Left renal pelvis (tissue), 4 donors: ENCODE measurements around the gene FILIP1L. TPM values are rescaled to one million over a fixed set of nuclear protein-coding genes. Genes with fewer than 3 reads are reported as not detected.
"Not testable (repeated sequence)": the region's sequence is repeated elsewhere in the genome, so short reads cannot be mapped to it uniquely, and the experiment has no call there.

ENCODE experiments used
- DNase-seq, 4 donors: peaks; one replicate each; pipeline ENCODE4 v3.0.0-alpha.2; 2013; ENCODE audit warnings: low read depth in 4 of 4, low spot score in 3 of 4
- polyA plus RNA-seq, 4 donors: library from polyadenylated mRNA; unstranded; fragments of 120-200 nt; gene quantifications; one replicate each; pipeline ENCODE4 v1.2.1, GENCODE V29; 2013; ENCODE audit not compliant: insufficient read length in 4 of 4

FILIP1L gene
- polyA plus RNA-seq, 4 donors = 13.1 to 47.8 (median 24.8) TPM

GRCh38 chr3:99854756-99855298 is 259.5 kb downstream of the FILIP1L start:
- no peak for DNase-seq

GRCh38 chr3:99852851-99853250 is 261.4 kb downstream of the FILIP1L start:
- DNase-seq = no peak

- no peak for DNase-seq
Observed at GRCh38 chr3:99851955-99852354, 262.3 kb downstream of the FILIP1L start.

GRCh38 chr3:99850608-99851007 is 263.7 kb downstream of the FILIP1L start:
- DNase-seq = no peak

GRCh38 chr3:99848433-99848832 is 265.9 kb downstream of the FILIP1L start:
- no peak for DNase-seq

- no peak for DNase-seq
Observed at GRCh38 chr3:99846477-99847160, 267.7 kb downstream of the FILIP1L start.

GRCh38 chr3:99845999-99846398 is 268.3 kb downstream of the FILIP1L start:
- no peak for DNase-seq

- no peak for DNase-seq
Observed at GRCh38 chr3:99845331-99845730, 269.0 kb downstream of the FILIP1L start.

- DNase-seq = no peak
Observed at GRCh38 chr3:99843590-99844258, 270.6 kb downstream of the FILIP1L start.

GRCh38 chr3:99842826-99843589 is 271.3 kb downstream of the FILIP1L start:
- DNase-seq = no peak

- DNase-seq = not testable (repeated sequence)
Observed at GRCh38 chr3:99841949-99842348, 272.4 kb downstream of the FILIP1L start.

GRCh38 chr3:99839613-99840012 is 274.7 kb downstream of the FILIP1L start:
- DNase-seq = no peak

- no peak for DNase-seq
Observed at GRCh38 chr3:99838755-99839154, 275.5 kb downstream of the FILIP1L start.

- DNase-seq = no peak
Observed at GRCh38 chr3:99837715-99838114, 276.6 kb downstream of the FILIP1L start.

- DNase-seq = no peak
Observed at GRCh38 chr3:99836681-99837080, 277.6 kb downstream of the FILIP1L start.

- DNase-seq = no peak
Observed at GRCh38 chr3:99834211-99834957, 279.9 kb downstream of the FILIP1L start.

GRCh38 chr3:99833617-99834205 is 280.6 kb downstream of the FILIP1L start:
- no peak for DNase-seq

GRCh38 chr3:99829844-99830243 is 284.5 kb downstream of the FILIP1L start:
- no peak for DNase-seq

GRCh38 chr3:99825004-99825640 is 289.2 kb downstream of the FILIP1L start:
- DNase-seq = no peak
